ENCODE results near the gene MYLK4. TPM values are rescaled to one million over a fixed set of nuclear protein-coding genes. Genes with fewer than 3 reads are reported as not detected.

The MYLK4 gene
- total RNA-seq, 1 donor from 2014 or later = 0.51 TPM

- DNase-seq (ENCODE audit: low spot score) = no peak
- intact Hi-C loops (cut with DNase I) = no loop called here
Measured at GRCh38 chr6:2623295-2623694, 127.4 kb downstream of the MYLK4 start.

- DNase-seq (ENCODE audit: low spot score) = no peak
Measured at GRCh38 chr6:2622671-2623070, 128.1 kb downstream of the MYLK4 start.

GRCh38 chr6:2619651-2620050 is 131.1 kb downstream of the MYLK4 start:
- DNase-seq (ENCODE audit: low spot score) = no peak
- intact Hi-C loops (cut with DNase I) = no loop called here

More at GRCh38 chr6:2622671-2623070, 128.1 kb downstream of the MYLK4 start:
- intact Hi-C loops (cut with DNase I) = no loop called here

GRCh38 chr6:2617729-2618128 is 133.0 kb downstream of the MYLK4 start:
- no peak for DNase-seq (ENCODE audit: low spot score)
- intact Hi-C loops (cut with DNase I) = no loop called here

GRCh38 chr6:2616811-2617210 is 133.9 kb downstream of the MYLK4 start:
- intact Hi-C loops (cut with DNase I) = no loop called here
- DNase-seq (ENCODE audit: low spot score) = no peak

GRCh38 chr6:2615251-2615650 is 135.5 kb downstream of the MYLK4 start:
- DNase-seq (ENCODE audit: low spot score) = no peak
- intact Hi-C loops (cut with DNase I) = no loop called here

- DNase-seq (ENCODE audit: low spot score) = no peak
- intact Hi-C loops (cut with DNase I) = no loop called here
Measured at GRCh38 chr6:2614846-2615245, 135.9 kb downstream of the MYLK4 start.

- no peak for DNase-seq (ENCODE audit: low spot score)
- intact Hi-C loops (cut with DNase I) = no loop called here
Measured at GRCh38 chr6:2614155-2614554, 136.6 kb downstream of the MYLK4 start.

Other genes with a start within 250 kb of the MYLK4 start
- gene WRNIP1, start 14.5 kb upstream of the MYLK4 start, total RNA-seq = 35.2 TPM
- 26.4 TPM for gene SERPINB1, start 90.9 kb upstream of the MYLK4 start, total RNA-seq
- 5.3 TPM for gene SERPINB9, start 152.4 kb upstream of the MYLK4 start, total RNA-seq
- gene SERPINB6, start 220.6 kb upstream of the MYLK4 start, total RNA-seq = 171 TPM
- 37.9 TPM for gene NQO2, start 249.0 kb upstream of the MYLK4 start, total RNA-seq

Measured in cardiac septum (tissue), 1 donor.